Astrocyte of the cerebellum (primary cell): Measurements from ENCODE around the gene TBC1D22A.

Source experiments
- DNase-seq: peaks from one replicate; pipeline ENCODE4 v3.0.0-alpha.2; 2011; ENCODE audit warnings: low read depth
- H3K4me3 ChIP-seq: 2 replicates; pipeline ENCODE4 v1.5.1; 2011; ENCODE audit warnings: mild to moderate bottlenecking, low read depth, low read length, moderate library complexity
- CTCF ChIP-seq: IDR thresholded peaks from 2 replicates; pipeline ENCODE4 v1.5.1; 2012; ENCODE audit warnings: low read length, low read depth, moderate library complexity, mild to moderate bottlenecking; ENCODE audit errors: missing control alignments
- in situ Hi-C: cut with HindIII; loops from 2 replicates; pipeline ENCODE4 v1.10.0; 2017; ENCODE audit warnings: low sequenced_read_pairs

The TBC1D22A gene

DNA sequence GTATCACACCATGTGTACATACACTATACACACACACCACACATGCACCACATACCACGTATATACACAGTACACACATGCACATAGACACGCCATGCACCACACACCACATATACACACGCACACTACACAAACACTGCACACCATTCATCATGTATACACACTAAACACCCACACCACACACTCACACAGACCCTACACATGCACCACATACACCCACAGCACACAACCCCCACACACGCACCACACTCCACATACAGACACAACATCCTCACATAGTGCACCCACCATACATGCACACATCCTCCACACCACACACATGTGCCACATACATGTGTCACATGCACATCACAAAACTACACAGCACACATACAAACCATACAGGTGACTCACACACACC is 397.1 kb downstream of the TBC1D22A start:
- no peak for DNase-seq
- no peak overlapping the region for H3K4me3 ChIP-seq
- in situ Hi-C loops: no loop called here
- no peak for TF ChIP-seq CTCF

- in situ Hi-C loops: no loop called here
- no peak for TF ChIP-seq CTCF
- DNase-seq: no peak
- no peak overlapping the region for H3K4me3 ChIP-seq
Measured at GRCh38 chr22:47160141-47160541, 397.7 kb downstream of the TBC1D22A start.

GRCh38 chr22:47160781-47161520 is 398.5 kb downstream of the TBC1D22A start:
- no peak for TF ChIP-seq CTCF
- no peak for DNase-seq
- in situ Hi-C loops: no loop called here
- no peak overlapping the region for H3K4me3 ChIP-seq

- no peak overlapping the region for H3K4me3 ChIP-seq
- no peak for TF ChIP-seq CTCF
- DNase-seq: no peak
- in situ Hi-C loops: no loop called here
Measured at GRCh38 chr22:47161631-47162030, 399.2 kb downstream of the TBC1D22A start.

DNA sequence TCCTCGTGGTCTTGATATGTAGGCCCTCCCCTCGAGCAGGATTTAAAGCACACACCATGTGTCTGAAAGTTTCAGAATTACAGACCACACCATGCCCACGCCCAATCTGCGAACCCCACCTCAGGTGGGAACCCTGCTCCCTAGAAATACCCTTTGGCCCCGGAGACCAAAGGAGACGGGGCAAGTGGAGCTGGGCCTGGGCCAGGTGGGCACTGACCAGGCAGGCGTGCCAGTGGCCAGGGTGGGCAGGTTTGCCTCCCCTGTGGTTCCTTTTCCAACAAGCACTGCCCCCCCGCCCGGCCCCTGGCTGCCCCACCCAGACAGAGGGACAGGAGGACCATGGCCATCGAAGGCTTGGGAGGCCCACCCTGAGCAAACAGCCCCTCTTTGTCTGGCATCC is 400.4 kb downstream of the TBC1D22A start:
- TF ChIP-seq CTCF: no peak
- H3K4me3 ChIP-seq: no peak overlapping the region
- in situ Hi-C loops: no loop called here
- DNase-seq: no peak

DNA sequence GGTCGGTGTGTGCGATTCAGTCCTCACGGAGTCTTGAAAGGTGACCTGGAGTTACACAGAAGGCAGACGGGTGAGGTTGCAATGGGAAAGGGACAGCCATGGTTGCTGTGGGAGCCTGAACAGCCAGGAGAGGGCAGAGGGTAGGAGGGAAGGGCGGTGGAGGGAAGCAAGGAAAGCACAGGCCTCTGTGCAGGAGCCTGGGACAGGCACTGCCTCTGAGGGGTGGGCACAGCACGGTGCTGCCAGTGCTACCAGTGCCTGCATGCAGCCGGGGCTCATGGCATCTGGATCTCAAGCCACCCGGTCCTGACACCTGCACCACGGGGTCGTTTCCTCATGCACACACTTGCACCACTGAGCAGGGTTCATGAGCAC is 401.0 kb downstream of the TBC1D22A start:
- DNase-seq: no peak
- in situ Hi-C loops: no loop called here
- TF ChIP-seq CTCF: no peak
- H3K4me3 ChIP-seq: no peak overlapping the region
